ENCODE results near the gene FMNL2. TPM values are rescaled to one million over a fixed set of nuclear protein-coding genes. Genes with fewer than 3 reads are reported as not detected.

FMNL2 gene
- total RNA-seq = 17.6 and 30.7 TPM in 2 replicates

GRCh38 chr2:152335016-152335725, at the start of gene FMNL2:
TSS of gene FMNL2 (plus strand) at chr2:152335174.

Other genes starting within 250 kb of the FMNL2 start
- 2.3 and 20.0 TPM in 2 replicates for gene CACNB4, start 236.1 kb upstream of the FMNL2 start, total RNA-seq
- 65.4 and 67.7 TPM in 2 replicates for gene STAM2, start 159.4 kb upstream of the FMNL2 start, total RNA-seq

All from regular cardiac myocyte (primary cell).